ACC112 (cell line): ENCODE measurements around the gene RHCG.

Source experiments
- H2AFZ ChIP-seq: fragments of 200-600 bp; sonication (generic); one replicate; pipeline ENCODE4 v1.6.0; 2017; ENCODE audit warnings: antibody characterized with exemption, low read length; ENCODE audit not compliant: unreplicated experiment
- H3K27ac ChIP-seq: fragments of 200-600 bp; sonication (generic); 2 replicates; pipeline ENCODE4 v1.5.1; 2014; ENCODE audit warnings: low read depth, mild to moderate bottlenecking, antibody characterized with exemption, low read length, moderate library complexity
- H3K27me3 ChIP-seq: fragments of 200-600 bp; sonication (generic); 2 replicates; pipeline ENCODE4 v1.6.1; 2014; ENCODE audit warnings: mild to moderate bottlenecking, antibody characterized with exemption, low read length, moderate library complexity, mixed read lengths; ENCODE audit not compliant: insufficient read depth
- H3K36me3 ChIP-seq: fragments of 200-600 bp; sonication (generic); 2 replicates; pipeline ENCODE4 v1.6.1; 2016; ENCODE audit warnings: mild to moderate bottlenecking, antibody characterized with exemption, low read length, moderate library complexity, mixed read lengths; ENCODE audit not compliant: insufficient read depth
- H3K4me1 ChIP-seq: fragments of 200-600 bp; sonication (generic); one replicate; pipeline ENCODE4 v1.6.1; 2016; ENCODE audit warnings: low read length, mixed read lengths; ENCODE audit not compliant: insufficient read depth, unreplicated experiment, control insufficient read depth
- H3K4me3 ChIP-seq: fragments of 200-600 bp; sonication (generic); 2 replicates; pipeline ENCODE4 v1.5.1; 2014; ENCODE audit warnings: mild to moderate bottlenecking, low read depth, low read length
- H3K79me2 ChIP-seq: fragments of 200-600 bp; sonication (generic); one replicate; pipeline ENCODE4 v1.6.0; 2016; ENCODE audit warnings: low read length; ENCODE audit not compliant: control insufficient read depth, unreplicated experiment, insufficient read depth

Gene RHCG

GRCh38 chr15:89444241-89445225, 51.9 kb downstream of the RHCG start:
- Histone ChIP-seq H3K4me3 (no peak overlapping the region), H3K27ac (no peak overlapping the region), H3K36me3 (no peaks in the 10 kb centered on the region), H3K27me3 (peaks cover 37% of the 10 kb centered on the region), H2AFZ (no peak overlapping the region), H3K4me1 (no peaks in the 10 kb centered on the region), H3K79me2 (no peaks in the 10 kb centered on the region)

- Histone ChIP-seq H3K4me1 (no peaks in the 10 kb centered on the region), H3K36me3 (no peaks in the 10 kb centered on the region), H2AFZ (no peak overlapping the region), H3K79me2 (no peaks in the 10 kb centered on the region), H3K4me3 (no peak overlapping the region), H3K27me3 (peaks cover 33% of the 10 kb centered on the region), H3K27ac (no peak overlapping the region)
These were observed 52.8 kb downstream of the RHCG start for GRCh38 chr15:89443581-89443980.

- H3K4me3 ChIP-seq = no peak overlapping the region
- no peak overlapping the region for H3K27ac ChIP-seq
- no peaks in the 10 kb centered on the region for H3K36me3 ChIP-seq
- no peak overlapping the region for H2AFZ ChIP-seq
- no peaks in the 10 kb centered on the region for H3K4me1 ChIP-seq
- H3K79me2 ChIP-seq = no peaks in the 10 kb centered on the region
- peaks cover 33% of the 10 kb centered on the region for H3K27me3 ChIP-seq
These were observed 53.6 kb downstream of the RHCG start for GRCh38 chr15:89442671-89443307.

DNA sequence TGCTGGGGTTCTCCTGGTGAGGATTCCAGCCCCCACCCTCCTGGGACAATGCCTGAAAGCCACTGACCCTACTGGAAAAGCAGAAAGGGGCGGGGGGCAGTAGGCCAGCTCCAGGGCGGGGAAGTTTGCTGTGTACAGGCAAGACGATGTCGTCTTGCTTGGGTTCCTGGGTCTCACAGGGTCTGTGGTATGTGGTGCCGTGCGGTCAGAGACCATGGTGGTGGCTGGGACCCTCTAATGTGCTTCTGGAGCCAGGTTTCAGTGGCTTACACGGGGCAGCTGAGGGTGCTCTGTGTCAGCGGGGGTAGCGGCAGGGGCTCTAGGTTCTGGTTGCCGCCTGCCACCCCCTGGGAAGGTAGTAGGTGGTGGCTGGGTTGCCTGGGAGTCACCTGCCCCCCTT, 54.2 kb downstream of the RHCG start:
- no peaks in the 10 kb centered on the region for H3K36me3 ChIP-seq
- H3K4me3 ChIP-seq = no peak overlapping the region
- H2AFZ ChIP-seq = no peak overlapping the region
- H3K27ac ChIP-seq = no peak overlapping the region
- H3K79me2 ChIP-seq = no peaks in the 10 kb centered on the region
- H3K27me3 ChIP-seq = peaks cover 37% of the 10 kb centered on the region
- no peaks in the 10 kb centered on the region for H3K4me1 ChIP-seq

DNA sequence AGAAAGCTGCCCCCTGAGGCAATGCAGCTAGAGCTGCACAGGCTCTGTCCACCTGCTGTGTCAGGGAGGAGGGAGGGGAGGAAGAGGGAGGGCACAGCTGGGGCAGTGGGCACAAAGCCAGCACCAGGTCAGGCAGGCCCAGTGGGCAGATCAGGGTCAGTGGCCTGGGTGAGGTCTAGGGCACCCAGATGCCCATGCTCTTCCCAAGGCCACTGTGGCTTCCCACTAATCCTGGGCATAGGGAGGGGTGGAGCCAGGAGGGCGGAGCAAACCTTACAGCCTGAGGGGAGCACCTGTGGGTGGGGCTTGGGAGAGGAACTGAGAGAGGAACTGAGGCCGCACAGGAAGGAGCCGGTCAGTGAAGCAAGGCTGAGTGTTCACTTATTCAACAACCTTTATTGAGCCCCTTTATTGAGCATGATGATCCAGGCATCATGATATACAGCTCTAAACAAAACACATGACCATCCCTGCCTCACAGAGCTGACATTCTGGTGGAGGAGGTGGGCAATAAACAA, 55.0 kb downstream of the RHCG start:
- H3K36me3 ChIP-seq = no peaks in the 10 kb centered on the region
- H3K79me2 ChIP-seq = no peaks in the 10 kb centered on the region
- no peak overlapping the region for H3K4me3 ChIP-seq
- H3K4me1 ChIP-seq = no peaks in the 10 kb centered on the region
- H2AFZ ChIP-seq = no peak overlapping the region
- H3K27me3 ChIP-seq = peaks cover 40% of the 10 kb centered on the region
- H3K27ac ChIP-seq = no peak overlapping the region

GRCh38 chr15:89439764-89440163, 56.6 kb downstream of the RHCG start:
- no peak overlapping the region for H2AFZ ChIP-seq
- H3K79me2 ChIP-seq = no peaks in the 10 kb centered on the region
- H3K4me1 ChIP-seq = no peaks in the 10 kb centered on the region
- no peak overlapping the region for H3K4me3 ChIP-seq
- no peak overlapping the region for H3K27ac ChIP-seq
- H3K27me3 ChIP-seq = peaks cover 55% of the 10 kb centered on the region
- no peaks in the 10 kb centered on the region for H3K36me3 ChIP-seq

GRCh38 chr15:89436560-89437311, 59.6 kb downstream of the RHCG start:
- H3K27me3 ChIP-seq = peaks cover 59% of the 10 kb centered on the region
- H3K27ac ChIP-seq = no peak overlapping the region
- H3K4me3 ChIP-seq = no peak overlapping the region
- H3K4me1 ChIP-seq = no peaks in the 10 kb centered on the region
- no peaks in the 10 kb centered on the region for H3K36me3 ChIP-seq
- no peak overlapping the region for H2AFZ ChIP-seq
- H3K79me2 ChIP-seq = no peaks in the 10 kb centered on the region

DNA sequence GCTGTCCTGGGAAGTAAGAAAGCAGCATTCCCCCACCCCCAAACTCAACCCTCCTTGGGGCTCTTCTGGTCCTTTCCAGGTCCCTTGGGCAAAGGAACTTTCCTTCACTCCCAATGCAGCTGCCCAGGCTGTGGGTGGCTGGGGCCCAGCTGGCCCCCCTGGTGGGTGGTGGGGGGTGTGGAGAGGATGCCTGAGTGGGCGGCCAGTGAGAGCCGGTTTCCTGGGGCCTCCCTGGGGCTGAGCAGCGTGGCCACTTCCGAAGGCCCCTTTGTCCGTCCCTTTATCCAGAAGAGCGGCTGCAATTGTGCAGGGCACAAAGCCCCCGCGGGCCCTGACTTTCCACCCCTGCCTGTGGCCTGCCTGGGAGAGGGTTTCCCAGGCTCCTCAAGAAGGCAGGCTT, 61.0 kb downstream of the RHCG start:
- H3K27me3 ChIP-seq = peaks cover 57% of the 10 kb centered on the region
- no peak overlapping the region for H3K4me3 ChIP-seq
- H3K27ac ChIP-seq = no peak overlapping the region
- no peaks in the 10 kb centered on the region for H3K79me2 ChIP-seq
- H2AFZ ChIP-seq = no peak overlapping the region
- H3K4me1 ChIP-seq = peaks cover 4% of the 10 kb centered on the region
- H3K36me3 ChIP-seq = no peaks in the 10 kb centered on the region

DNA sequence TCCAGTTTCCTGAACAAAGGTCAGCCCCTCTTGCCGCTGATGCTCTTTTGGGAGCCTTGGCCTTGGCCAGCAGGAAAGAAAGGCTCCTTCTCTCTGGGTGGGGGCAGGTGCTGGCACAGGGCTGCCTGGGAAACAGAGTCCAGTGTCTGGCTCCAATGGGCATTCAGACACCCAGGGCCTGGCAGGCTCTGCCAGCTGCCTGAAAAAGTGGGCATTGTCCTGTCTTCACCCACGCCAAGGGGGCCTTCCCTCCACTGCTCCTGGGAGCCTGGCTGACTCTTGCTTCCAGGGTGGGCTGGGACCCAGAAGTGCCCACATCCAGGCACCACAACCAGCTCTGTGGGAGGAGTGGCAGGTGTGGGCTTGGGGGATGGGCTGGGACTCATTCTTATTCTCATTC, 62.7 kb downstream of the RHCG start:
- Histone ChIP-seq H3K79me2 (no peaks in the 10 kb centered on the region), H3K27me3 (peaks cover 43% of the 10 kb centered on the region)

DNA sequence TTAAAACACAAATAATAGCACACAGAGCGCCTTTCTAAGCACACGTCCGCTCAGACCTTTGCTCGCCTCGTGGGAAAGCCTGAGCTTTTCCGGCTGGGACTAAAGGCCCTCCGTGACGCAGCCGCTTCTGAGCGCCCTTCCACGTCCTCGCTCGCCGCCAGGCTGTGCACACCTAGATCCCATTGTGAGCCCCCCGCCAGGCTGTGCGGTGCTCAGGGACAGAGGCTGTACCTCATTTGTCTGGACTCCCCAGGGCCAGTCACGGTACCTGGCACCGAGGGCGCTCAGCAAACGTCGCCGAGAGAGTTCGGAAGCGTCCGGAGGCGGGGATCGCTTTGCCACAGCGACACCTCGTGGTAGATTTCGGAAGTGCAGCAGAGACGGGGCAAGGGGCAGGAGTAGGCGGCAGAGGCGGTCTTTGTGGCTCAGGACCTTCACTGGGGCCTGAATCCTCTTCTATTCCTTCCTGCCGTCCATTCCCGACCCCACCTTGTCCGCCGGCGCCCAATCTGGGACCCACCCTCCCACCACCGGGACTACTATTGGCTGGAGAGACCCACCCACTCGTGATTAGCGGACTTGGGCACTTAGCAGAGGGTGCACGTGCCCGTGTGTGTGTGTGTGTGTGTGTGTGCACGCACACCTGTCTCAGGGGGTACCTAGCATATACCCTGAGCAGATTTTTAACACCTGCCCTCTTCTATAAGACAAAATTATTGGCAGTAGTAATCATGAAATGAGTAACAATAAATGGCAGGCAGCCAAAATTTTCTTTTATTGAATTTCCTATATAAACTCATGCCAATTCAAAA, 65.6 kb downstream of the RHCG start:
- peaks cover 20% of the 10 kb centered on the region for H3K27me3 ChIP-seq
- peak overlapping the region; percentile 78 for H3K4me3 ChIP-seq
- peak overlapping the region; percentile 81 for H2AFZ ChIP-seq
- H3K79me2 ChIP-seq = no peaks in the 10 kb centered on the region
- H3K27ac ChIP-seq = no peak overlapping the region
- peaks cover 4% of the 10 kb centered on the region for H3K4me1 ChIP-seq
- H3K36me3 ChIP-seq = no peaks in the 10 kb centered on the region

More for the DNA sequence above, 62.7 kb downstream of the RHCG start:
- Histone ChIP-seq H3K4me1 (peaks cover 4% of the 10 kb centered on the region), H3K27ac (no peak overlapping the region), H2AFZ (no peak overlapping the region), H3K36me3 (no peaks in the 10 kb centered on the region), H3K4me3 (no peak overlapping the region)
